GM19238 (cell line): ENCODE results near the gene LMO7.
"Not testable (repeated sequence)": the region's sequence is repeated elsewhere in the genome, so short reads cannot be mapped to it uniquely, and the experiment has no call there.

Source experiments
- DNase-seq: peaks from one replicate; pipeline ENCODE4 v3.0.0; 2011; ENCODE audit warnings: low spot score; ENCODE audit not compliant: insufficient read length

The LMO7 gene

GRCh38 chr13:75740031-75740430 is 103.9 kb downstream of the LMO7 start:
- no peak for DNase-seq

DNA sequence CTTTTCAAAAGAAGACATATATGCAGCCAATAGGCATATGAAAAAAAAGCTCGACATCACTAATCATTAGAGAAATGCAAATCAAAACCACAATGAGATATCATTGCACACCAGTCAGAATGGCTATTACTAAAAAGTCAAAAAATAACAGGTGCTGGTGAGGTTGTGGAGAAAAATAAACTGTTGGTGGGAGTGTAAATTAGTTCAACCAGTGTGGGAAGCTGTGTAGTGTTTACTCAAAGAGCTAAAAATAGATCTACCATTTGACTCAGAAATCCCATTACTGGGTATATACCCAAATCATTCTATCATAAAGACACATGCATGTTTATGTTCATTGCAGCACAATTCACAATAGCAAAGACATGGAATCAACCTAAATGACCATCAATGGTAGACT is 106.9 kb downstream of the LMO7 start:
- not testable (repeated sequence) for DNase-seq

DNA sequence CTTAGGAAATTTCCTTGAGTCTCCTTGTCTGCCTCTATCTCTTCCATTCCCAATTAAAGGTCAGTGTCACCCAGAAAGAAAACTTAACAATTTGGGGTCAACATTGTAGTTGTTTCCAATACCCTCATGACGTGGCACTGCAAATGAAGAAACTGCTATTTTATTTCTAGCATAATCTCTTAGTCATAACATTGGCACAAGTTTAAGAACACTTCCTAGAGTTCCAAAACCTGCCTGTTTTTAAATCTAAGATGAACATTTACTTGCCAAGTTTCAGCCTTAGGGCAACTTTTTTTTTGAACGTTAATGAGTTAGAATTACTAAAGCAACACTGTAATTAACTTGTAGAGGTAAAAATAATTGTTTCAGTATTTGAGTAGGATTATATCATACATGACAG is 108.0 kb downstream of the LMO7 start:
- DNase-seq: no peak

GRCh38 chr13:75745387-75745786 is 109.3 kb downstream of the LMO7 start:
- DNase-seq: no peak

- no peak for DNase-seq
These were observed 112.7 kb downstream of the LMO7 start for GRCh38 chr13:75748874-75749273.

DNA sequence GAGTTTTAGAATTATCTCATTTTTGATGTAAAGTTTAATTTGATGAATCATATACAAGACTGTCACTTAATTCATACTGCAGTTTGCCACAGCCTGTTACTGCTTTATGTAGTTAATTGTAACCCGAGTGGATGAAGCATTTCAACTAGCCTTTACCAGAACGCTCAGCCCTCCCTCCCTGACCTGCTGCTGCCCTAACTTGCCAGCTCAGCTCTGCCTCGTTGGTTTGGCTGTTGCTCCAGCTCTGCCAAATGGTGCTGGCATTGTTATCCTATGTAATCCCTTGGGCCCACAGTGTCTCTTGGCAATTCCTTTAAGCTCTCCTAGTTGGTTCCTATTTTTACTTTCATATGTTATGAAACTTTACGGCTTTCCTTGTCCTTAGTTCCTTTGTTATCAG is 113.3 kb downstream of the LMO7 start:
- DNase-seq: no peak

DNA sequence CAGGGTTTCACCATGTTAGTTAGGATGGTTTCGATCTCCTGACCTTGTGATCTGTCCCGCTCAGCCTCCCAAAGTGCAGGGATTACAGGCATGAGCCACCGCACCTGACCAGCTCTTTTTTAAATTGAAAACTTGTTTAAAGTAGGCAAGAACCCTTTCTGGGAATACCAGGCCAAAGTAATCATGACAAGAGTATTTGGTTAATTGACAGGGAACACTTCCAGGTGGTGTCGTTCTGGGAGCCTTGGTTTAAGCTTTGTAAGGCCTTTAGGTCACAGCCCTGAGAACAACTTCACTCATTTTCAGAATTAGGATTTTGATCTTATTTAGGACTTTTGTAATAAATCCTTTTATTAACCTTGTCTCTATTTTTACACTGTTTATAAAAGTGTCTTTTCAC is 115.2 kb downstream of the LMO7 start:
- DNase-seq: no peak

- DNase-seq: no peak
These were observed 116.7 kb downstream of the LMO7 start for GRCh38 chr13:75752826-75753225.

DNA sequence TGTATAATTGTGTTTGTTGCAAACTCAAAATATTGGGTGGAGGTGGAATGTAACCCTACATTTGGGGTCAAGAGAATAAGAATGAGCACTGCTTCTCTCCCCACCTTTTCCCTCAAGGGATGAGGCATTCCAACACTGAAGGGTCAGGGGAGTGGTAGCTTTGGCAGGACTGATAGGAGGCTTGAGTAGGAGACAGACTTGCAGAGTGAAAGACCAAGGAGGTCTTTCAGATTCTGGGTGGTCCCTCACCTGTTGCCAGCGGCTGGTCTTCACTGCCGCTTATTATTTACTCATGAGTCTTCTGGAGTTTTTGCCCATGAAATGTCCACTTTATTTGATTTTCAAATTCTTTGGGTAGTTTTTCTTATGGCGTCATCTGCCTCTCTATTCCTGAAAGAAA is 118.8 kb downstream of the LMO7 start:
- DNase-seq: no peak

- no peak for DNase-seq
These were observed 121.2 kb downstream of the LMO7 start for GRCh38 chr13:75757336-75757735.

DNA sequence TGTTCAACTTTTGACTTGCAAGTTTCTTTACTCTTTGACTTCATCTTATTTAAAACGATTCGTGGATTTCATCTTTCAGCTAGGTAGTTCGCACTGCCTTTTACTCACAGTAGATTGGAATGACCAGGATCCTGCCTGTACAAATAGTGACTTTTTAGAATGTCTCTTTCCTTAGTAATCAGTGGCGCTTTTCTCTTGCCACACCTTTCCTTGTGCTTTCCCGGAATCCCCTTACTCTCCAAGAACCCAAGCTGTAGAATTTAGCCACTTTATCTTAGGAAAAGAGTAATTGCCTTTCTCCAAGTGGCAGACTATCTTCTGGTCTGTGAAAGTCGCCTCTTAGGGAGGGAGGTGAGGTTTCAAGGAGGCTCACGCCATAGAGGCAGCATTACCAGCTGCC is 123.4 kb downstream of the LMO7 start:
- no peak for DNase-seq

DNA sequence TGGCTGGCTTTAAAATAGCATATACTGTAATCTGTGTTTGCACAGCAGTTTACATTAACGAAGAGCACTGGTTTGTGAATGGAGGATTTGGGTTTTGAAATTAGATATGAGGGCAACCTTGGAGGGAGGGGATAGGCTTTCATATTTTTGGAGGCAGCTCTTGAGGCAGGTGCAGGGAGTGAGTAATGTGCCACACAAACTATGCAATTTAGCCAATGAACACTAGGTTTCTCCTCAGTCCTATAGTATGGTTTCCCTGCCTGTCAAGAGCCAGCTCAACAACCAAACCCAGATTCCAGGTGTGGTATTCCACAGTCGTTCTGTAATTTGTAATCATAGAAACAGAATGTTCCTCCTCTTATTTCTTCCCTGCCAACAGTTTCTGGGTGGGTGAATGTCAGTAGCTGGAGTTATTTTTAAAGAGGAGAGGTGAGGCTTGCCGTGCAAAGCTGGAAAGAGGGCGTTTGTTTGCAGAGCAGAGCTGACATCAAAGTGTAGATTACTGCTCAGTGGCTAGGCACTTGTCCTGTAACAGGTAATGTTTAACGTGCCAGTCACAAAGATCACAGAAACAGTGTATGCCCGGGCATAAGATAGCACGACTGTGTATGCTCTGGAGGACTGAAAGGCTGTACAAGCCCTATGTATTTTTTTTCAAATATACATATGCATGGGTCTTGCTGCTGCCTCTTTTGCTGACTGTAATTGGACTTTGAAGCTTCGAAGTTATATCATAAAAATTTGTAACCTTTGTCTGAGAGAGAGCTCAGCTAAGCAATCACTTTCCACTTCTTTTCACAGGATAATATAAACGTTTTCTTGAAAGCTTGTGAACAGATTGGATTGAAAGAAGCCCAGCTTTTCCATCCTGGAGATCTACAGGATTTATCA is 124.2 kb downstream of the LMO7 start:
- no peak for DNase-seq

- no peak for DNase-seq
These were observed 125.2 kb downstream of the LMO7 start for GRCh38 chr13:75761369-75761768.

DNA sequence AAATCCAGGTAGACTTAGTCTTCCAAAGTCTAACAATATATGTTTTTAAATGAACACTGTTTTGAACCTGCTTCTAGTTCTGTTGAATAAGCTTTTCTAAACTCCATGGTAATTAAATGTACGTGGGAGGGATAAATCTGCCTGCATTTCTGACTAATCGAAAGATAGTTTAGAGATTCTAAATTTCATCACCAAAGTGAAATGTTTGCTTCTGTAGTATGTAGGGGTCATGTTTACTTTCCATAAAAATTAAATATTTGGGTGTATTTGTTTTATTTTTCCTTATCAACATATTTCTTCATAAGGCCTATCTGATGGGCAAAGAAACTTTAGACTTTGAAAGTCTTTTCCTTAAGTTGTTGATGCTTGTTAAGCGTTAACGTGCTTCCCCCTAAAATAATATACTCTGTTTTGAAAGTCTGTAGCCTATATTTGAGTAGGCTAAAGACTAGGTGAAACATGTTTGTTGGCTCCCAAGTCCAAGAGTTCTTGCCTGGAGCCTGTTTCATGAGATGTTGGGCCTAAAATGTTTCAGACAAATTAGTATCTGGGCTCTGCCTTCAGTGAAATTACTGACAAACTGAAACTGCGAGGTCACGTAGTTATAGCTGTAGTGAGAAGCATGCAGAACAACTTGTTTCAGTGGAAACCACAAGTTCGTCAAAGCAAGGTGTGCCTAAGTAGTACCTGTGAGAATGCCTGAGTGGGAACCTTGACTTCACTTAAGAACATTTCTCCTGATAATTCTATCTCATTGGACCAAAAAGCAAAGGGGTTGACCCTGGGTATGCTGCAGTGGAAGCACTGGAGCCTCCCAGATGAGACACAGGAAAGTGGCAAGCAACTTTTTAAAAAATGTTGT is 126.2 kb downstream of the LMO7 start:
- peak; percentile 16 for DNase-seq

- DNase-seq: no peak
These were observed 126.8 kb downstream of the LMO7 start for GRCh38 chr13:75762955-75763354.

- DNase-seq: no peak
These were observed 127.4 kb downstream of the LMO7 start for GRCh38 chr13:75763512-75763911.

DNA sequence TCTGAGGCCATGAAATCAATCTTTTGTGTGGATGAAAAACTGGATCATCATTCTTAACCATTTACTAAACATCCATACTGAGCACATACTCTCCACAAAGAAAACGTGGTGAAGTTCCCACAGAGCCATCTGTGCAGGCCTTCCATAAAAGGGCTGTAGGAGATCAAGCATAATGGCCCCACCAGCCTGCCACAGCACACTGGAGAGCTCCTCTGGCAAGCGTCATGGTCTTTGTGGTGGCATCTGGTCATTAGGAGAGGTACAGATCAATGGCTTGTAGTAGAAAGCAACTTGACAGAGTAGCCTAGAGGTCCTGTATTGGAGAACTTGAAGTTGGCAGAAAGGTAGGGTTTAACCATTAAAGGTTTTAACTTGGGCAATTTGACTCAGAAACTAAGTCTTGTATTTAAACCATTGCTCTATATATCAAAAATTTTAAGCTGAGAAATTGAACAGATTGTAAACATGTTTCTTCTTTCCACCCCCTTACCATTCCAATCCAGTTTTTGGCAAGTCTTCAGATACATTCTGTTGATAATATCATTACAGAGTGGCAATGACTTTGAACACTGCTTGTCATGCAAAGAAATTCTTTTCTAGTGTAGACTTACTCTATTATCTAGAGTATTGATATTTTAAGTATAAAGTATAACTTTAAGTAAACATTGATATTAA is 128.3 kb downstream of the LMO7 start:
- no peak for DNase-seq

- no peak for DNase-seq
These were observed 128.8 kb downstream of the LMO7 start for GRCh38 chr13:75764926-75765310.

- DNase-seq: no peak
These were observed 130.5 kb downstream of the LMO7 start for GRCh38 chr13:75766636-75767035.

- no peak for DNase-seq
These were observed 133.2 kb downstream of the LMO7 start for GRCh38 chr13:75769141-75769905.

- no peak for DNase-seq
These were observed 134.0 kb downstream of the LMO7 start for GRCh38 chr13:75770164-75770563.
